Measurements from ENCODE around the gene RPRD1A. TPM values are rescaled to one million over a fixed set of nuclear protein-coding genes. Genes with fewer than 3 reads are reported as not detected.
"Not testable (repeated sequence)": the region's sequence is repeated elsewhere in the genome, so short reads cannot be mapped to it uniquely, and the experiment has no call there.

RPRD1A gene
- polyA plus RNA-seq, 1 of the 3 experiments (the other 2 are of a cell fraction) = 28.9 TPM

- H3K9me2 ChIP-seq = no peaks in the 10 kb centered on the region
- H2AFZ ChIP-seq (ENCODE audit: low read depth) = no peak overlapping the region
- H3K79me2 ChIP-seq (ENCODE audit: insufficient read depth) = peaks cover 9% of the 10 kb centered on the region
- ChIA-PET CTCF (interaction anchor here (1.5 kb wide), 1 partner anchor 17 kb away, joined by 8 read pairs; no protein-coding TSS in a partner anchor), POLR2A (no interaction called here)
- TF ChIP-seq RCOR1 (IDR thresholded peaks at IDR 0.05; ENCODE audit: low read length) = no peak
- TF ChIP-seq NFIC (IDR thresholded peaks at IDR 0.05; ENCODE audit: borderline replicate concordance) = no peak
- no peak for TF ChIP-seq SMC3 (IDR thresholded peaks at IDR 0.05; ENCODE audit: low read depth, low read length)
- no peak for TF ChIP-seq NRF1 (IDR thresholded peaks at IDR 0.05; ENCODE audit: low read depth, low read length)
- TF ChIP-seq GABPA (IDR thresholded peaks at IDR 0.05; ENCODE audit: low read depth) = no peak
- TF ChIP-seq RXRA (IDR thresholded peaks at IDR 0.05; ENCODE audit: borderline replicate concordance, low read depth) = no peak
- no peak for TF ChIP-seq FOXJ3 (CRISPR knock-in tag; IDR thresholded peaks at IDR 0.05)
- no peak for TF ChIP-seq PBX3 (IDR thresholded peaks at IDR 0.05)
- no peak for TF ChIP-seq EP300 (IDR thresholded peaks at IDR 0.05; ENCODE audit: borderline replicate concordance in 1 of 2, low read depth in 1 of 2, low read length in 1 of 2)
- TF ChIP-seq USF1 (IDR thresholded peaks at IDR 0.05; ENCODE audit: borderline replicate concordance, low read depth) = no peak
- TF ChIP-seq CHD2 (IDR thresholded peaks at IDR 0.05; ENCODE audit: low read length, partially characterized antibody) = no peak
- no peak for TF ChIP-seq YY1 (IDR thresholded peaks at IDR 0.05; ENCODE audit: low read depth)
- no peak for TF ChIP-seq MEF2A (IDR thresholded peaks at IDR 0.05; ENCODE audit: borderline replicate concordance, low read depth)
- no peak for TF ChIP-seq TEAD4 (IDR thresholded peaks at IDR 0.05; ENCODE audit: borderline replicate concordance, insufficient read depth)
- no peak for TF ChIP-seq FOXM1 (IDR thresholded peaks at IDR 0.05; ENCODE audit: low read depth)
- TF ChIP-seq JUND (IDR thresholded peaks at IDR 0.05) = no peak
- TF ChIP-seq TCF12 (IDR thresholded peaks at IDR 0.05) = no peak
- TF ChIP-seq SIN3A (IDR thresholded peaks at IDR 0.05; ENCODE audit: borderline replicate concordance, low read depth, low read length) = no peak
- H3K9ac ChIP-seq = no peak overlapping the region
- H3K4me2 ChIP-seq = no peak overlapping the region
- DNase-seq = no peak
- WGBS (ENCODE audit: low lambda C conversion rate) = 75% methylated on average over 9 of the region's 9 CpGs
- H3F3A ChIP-seq (replicated peaks; ENCODE audit: insufficient read depth) = no peaks in the 10 kb centered on the region
- H3K27me3 ChIP-seq (ENCODE audit: insufficient read depth) = no peaks in the 10 kb centered on the region
- no peaks in the 10 kb centered on the region; a peak in 1 of 4 replicates for H3K4me1 ChIP-seq (ENCODE audit: control insufficient read depth in 1 of 2, insufficient read depth in 2 of 2, low read depth in 1 of 2, low read length in 1 of 2)
- H3K27ac ChIP-seq (ENCODE audit: low read depth in 2 of 2, low read length in 1 of 2) = no peak overlapping the region
- H3K4me3 ChIP-seq (ENCODE audit: low read depth in 2 of 2, low read length in 1 of 2) = no peak overlapping the region
- no peaks in the 10 kb centered on the region for H4K20me1 ChIP-seq (ENCODE audit: insufficient read depth)
- H3K9me3 ChIP-seq = no peaks in the 10 kb centered on the region
- H3K36me3 ChIP-seq (replicated peaks in 1 of 2; ENCODE audit: control insufficient read depth in 1 of 2, insufficient read depth in 2 of 2, low read length in 1 of 2) = no peaks in the 10 kb centered on the region
Measured at GRCh38 chr18:35968278-35968880, 99.0 kb downstream of the RPRD1A start.

- CTCF ChIA-PET = interaction anchor here (1.5 kb wide), 1 partner anchor 17 kb away, joined by 8 read pairs; no protein-coding TSS in a partner anchor
- DNase-seq; H3K4me3 ChIP-seq (ENCODE audit: low read depth in 2 of 2, low read length in 1 of 2); H3K4me2 ChIP-seq; H3F3A ChIP-seq (replicated peaks; ENCODE audit: insufficient read depth); H2AFZ ChIP-seq (ENCODE audit: low read depth); H3K27me3 ChIP-seq (ENCODE audit: insufficient read depth); H3K4me1 ChIP-seq (ENCODE audit: control insufficient read depth in 1 of 2, insufficient read depth in 2 of 2, low read depth in 1 of 2, low read length in 1 of 2); H3K27ac ChIP-seq (ENCODE audit: low read depth in 2 of 2, low read length in 1 of 2); H3K9ac ChIP-seq; H3K9me3 ChIP-seq; H4K20me1 ChIP-seq (ENCODE audit: insufficient read depth); H3K79me2 ChIP-seq (ENCODE audit: insufficient read depth); H3K36me3 ChIP-seq (replicated peaks in 1 of 2; ENCODE audit: control insufficient read depth in 1 of 2, insufficient read depth in 2 of 2, low read length in 1 of 2); H3K9me2 ChIP-seq; POLR2A ChIA-PET: not testable (repeated sequence)
- 70% methylated on average over 4 of the region's 4 CpGs for WGBS (ENCODE audit: low lambda C conversion rate)
Measured at GRCh38 chr18:35967866-35968265, 99.5 kb downstream of the RPRD1A start.

Measured in SK-N-SH (cell line).